PC-3 (cell line): ENCODE data around the gene NEO1.

ENCODE experiments used
- CTCF ChIP-seq: fragments of 300-600 bp; sonication (generic); conservative IDR thresholded peaks from 2 replicates; pipeline ENCODE4 v1.5.1; 2017; ENCODE audit warnings: antibody characterized with exemption, low read depth, mild to moderate bottlenecking, low read length
- EZH2 ChIP-seq: fragments of 300-600 bp; sonication (generic); IDR thresholded peaks from one replicate; pipeline ENCODE4 v1.6.1; 2017; ENCODE audit warnings: antibody characterized with exemption, mild to moderate bottlenecking, low read length; ENCODE audit not compliant: unreplicated experiment
- EZH2phosphoT487 ChIP-seq: fragments of 300-600 bp; sonication (generic); IDR thresholded peaks from 2 replicates; pipeline ENCODE4 v1.6.1; 2018; ENCODE audit warnings: mild to moderate bottlenecking, antibody characterized with exemption, low read length, borderline replicate concordance

GRCh38 chr15:73046073-73046472 lies 6.2 kb upstream of the NEO1 start:
- TF ChIP-seq CTCF (no peak), EZH2 (no peak), EZH2phosphoT487 (no peak)
